GM13977 (cell line): Measurements from ENCODE around the gene TRIML2.

ENCODE experiments used
- DNase-seq: peaks from one replicate; pipeline ENCODE4 v3.0.0; 2012; ENCODE audit warnings: low spot score
- CTCF ChIP-seq: IDR thresholded peaks from 2 replicates; pipeline ENCODE4 v1.5.1; 2012; ENCODE audit warnings: mild to moderate bottlenecking, control low read depth; ENCODE audit not compliant: insufficient read depth; ENCODE audit errors: extremely low read depth, missing control alignments
- in situ Hi-C: fragments of 300-500 bp; cut with MboI; formaldehyde crosslinking; loops from one replicate; pipeline ENCODE4 v1.12.0; 2022; ENCODE audit warnings: low sequenced_read_pairs, low pct_unique_long_range_greater_than_20kb, mixed read lengths, inconsistent platforms; ENCODE audit not compliant: unreplicated experiment

TRIML2 gene

DNA sequence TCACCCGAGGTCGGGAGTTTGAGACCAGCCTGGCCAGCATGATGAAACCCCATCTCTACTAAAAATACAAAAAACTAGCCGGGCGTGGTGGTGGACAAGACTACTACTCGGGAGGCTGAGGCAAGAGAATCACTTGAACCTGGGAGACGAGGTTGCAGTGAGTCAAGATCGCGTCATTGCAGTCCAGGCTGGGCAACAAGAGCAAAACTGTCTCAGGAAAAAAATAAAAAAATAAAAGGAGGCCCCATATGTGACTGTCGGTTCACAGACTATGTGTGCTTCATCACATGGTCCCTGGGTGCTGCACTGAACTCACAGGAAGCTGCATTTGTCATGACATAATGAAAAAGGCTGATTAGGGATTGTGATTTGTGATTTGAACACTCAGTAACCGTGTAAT, 36.2 kb upstream of the TRIML2 start:
- no peak for DNase-seq
- in situ Hi-C loops = no loop called here
- TF ChIP-seq CTCF = no peak

DNA sequence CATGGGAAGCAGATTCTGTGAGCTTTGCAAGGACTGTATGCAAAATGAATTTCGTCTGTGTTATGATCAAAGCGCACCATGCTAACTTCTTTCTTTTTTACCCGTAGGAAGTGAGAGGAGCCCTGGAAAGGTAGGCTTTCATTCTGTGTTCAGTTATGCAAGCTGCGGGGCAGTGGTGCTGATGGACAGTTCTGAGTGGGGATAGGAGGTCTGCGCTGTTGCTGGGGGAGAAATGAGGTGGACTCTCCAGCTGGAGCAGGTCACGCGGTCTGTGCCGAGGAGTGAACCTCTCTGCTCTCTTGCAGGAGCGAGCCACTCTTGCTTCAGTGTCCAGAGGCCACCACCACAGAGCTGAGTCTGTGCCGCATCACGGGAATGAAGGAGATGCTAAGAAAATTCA, 34.3 kb upstream of the TRIML2 start:
- TF ChIP-seq CTCF = no peak
- no peak for DNase-seq
- in situ Hi-C loops = no loop called here

DNA sequence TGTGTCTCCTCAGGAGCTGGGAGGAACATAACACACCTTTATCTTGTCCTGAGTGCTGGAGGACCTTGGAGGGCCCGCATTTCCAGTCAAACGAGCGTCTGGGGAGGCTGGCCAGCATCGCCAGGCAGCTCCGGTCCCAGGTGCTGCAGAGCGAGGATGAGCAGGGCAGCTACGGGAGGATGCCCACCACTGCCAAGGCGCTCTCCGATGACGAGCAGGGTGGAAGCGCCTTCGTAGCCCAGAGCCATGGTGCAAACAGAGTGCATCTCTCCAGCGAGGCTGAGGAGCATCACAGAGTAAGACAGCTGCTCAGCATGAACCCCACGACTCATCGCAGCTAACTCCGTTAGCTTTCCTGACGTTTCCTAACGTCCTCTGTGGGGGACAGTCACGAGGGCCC, 30.3 kb upstream of the TRIML2 start:
- no peak for TF ChIP-seq CTCF
- DNase-seq = no peak
- in situ Hi-C loops = no loop called here

GRCh38 chr4:188139141-188139540, 29.7 kb upstream of the TRIML2 start, which contains the start of gene TRIML1:
TSS of gene TRIML1 (plus strand) at chr4:188139441. CDS start at chr4:188139559, 118 bp downstream.
- in situ Hi-C loops = no loop called here
- no peak for DNase-seq
- TF ChIP-seq CTCF = no peak

DNA sequence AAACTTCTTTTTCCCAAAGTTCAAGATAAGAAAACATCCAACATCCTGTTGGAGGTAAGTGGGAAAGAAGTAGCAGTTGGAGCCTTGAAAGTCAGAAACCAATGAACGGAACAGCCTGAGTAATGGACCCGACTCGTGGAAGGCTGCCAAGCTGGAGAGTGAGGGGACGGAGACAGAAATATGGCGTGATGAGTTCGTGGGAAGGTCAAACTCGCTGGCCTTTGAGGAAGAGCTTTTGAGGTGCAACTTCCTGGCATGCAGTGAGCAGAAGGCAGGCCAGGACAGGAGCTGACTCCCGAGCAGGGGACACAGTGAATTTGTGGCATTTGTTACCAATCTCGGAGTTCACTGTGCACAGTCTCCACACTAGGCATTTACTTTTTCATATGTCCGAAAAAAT, 28.8 kb upstream of the TRIML2 start:
- no peak for DNase-seq
- in situ Hi-C loops = no loop called here
- TF ChIP-seq CTCF = no peak

DNA sequence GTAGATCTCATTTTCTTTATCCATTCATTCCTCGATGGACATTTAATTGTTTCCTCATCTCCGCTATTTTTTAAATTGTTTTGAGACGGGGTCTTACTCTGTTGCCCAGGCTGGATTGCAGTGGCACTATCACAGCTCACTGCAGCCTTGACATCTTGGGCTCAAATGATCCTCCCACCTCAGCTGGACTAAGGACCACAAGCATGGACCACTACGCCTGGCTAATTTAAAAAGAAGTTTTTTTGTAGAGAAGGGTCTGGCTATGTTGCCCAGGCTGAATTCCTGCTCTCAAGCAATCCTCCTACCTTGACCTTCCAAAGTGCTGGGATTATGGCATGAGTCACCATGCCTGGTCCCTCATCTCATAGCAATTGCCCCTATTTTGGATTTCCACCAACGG, 22.8 kb upstream of the TRIML2 start:
- no peak for DNase-seq
- in situ Hi-C loops = no loop called here
- no peak for TF ChIP-seq CTCF

GRCh38 chr4:188130355-188130754, 21.0 kb upstream of the TRIML2 start:
- in situ Hi-C loops = no loop called here
- TF ChIP-seq CTCF = no peak
- DNase-seq = no peak
